ENCODE data around the gene CD69.

The CD69 gene

GRCh38 chr12:9779209-9779608 is 18.5 kb upstream of the CD69 start:
- DNase-seq, result no peak

- no peak for DNase-seq
Observed at GRCh38 chr12:9776781-9777180, 16.1 kb upstream of the CD69 start.

- no peak for DNase-seq
Observed at GRCh38 chr12:9773216-9773877, 12.6 kb upstream of the CD69 start.

- DNase-seq, result no peak
Observed at GRCh38 chr12:9763025-9763424, 2.3 kb upstream of the CD69 start.

GRCh38 chr12:9762369-9762768 is 1.7 kb upstream of the CD69 start:
- DNase-seq, result no peak

GRCh38 chr12:9761419-9761781 is 699 bp upstream of the CD69 start:
- DNase-seq, result peak; percentile 29

- no peak for DNase-seq
Observed at GRCh38 chr12:9760120-9760519, 581 bp downstream of the CD69 start.

GRCh38 chr12:9759694-9760093 is 1.0 kb downstream of the CD69 start:
- no peak for DNase-seq

- no peak for DNase-seq
Observed at GRCh38 chr12:9758119-9758518, 2.6 kb downstream of the CD69 start.

GRCh38 chr12:9757433-9758025 is 3.2 kb downstream of the CD69 start:
- no peak for DNase-seq

GRCh38 chr12:9756706-9757105 is 4.0 kb downstream of the CD69 start:
- DNase-seq, result no peak

GRCh38 chr12:9756170-9756569 is 4.5 kb downstream of the CD69 start:
- no peak for DNase-seq

GRCh38 chr12:9755567-9755966 is 5.1 kb downstream of the CD69 start:
- no peak for DNase-seq

- no peak for DNase-seq
Observed at GRCh38 chr12:9755035-9755434, 5.7 kb downstream of the CD69 start.

- no peak for DNase-seq
Observed at GRCh38 chr12:9754099-9754927, 6.4 kb downstream of the CD69 start.

GRCh38 chr12:9753498-9753897 is 7.2 kb downstream of the CD69 start:
- DNase-seq, result no peak

GRCh38 chr12:9753073-9753472 is 7.6 kb downstream of the CD69 start:
- no peak for DNase-seq

- no peak for DNase-seq
Observed at GRCh38 chr12:9752145-9752933, 8.4 kb downstream of the CD69 start.

- peak; percentile 41 for DNase-seq
Observed at GRCh38 chr12:9751204-9752144, 9.2 kb downstream of the CD69 start.

- peak; percentile 38 for DNase-seq
Observed at GRCh38 chr12:9750276-9751203, 10.2 kb downstream of the CD69 start.

- no peak for DNase-seq
Observed at GRCh38 chr12:9749640-9750039, 11.1 kb downstream of the CD69 start.

Data from effector CD4-positive, alpha-beta T cell (primary cell).